ENCODE data around the gene TCL1A.
"Not testable (repeated sequence)": the region's sequence is repeated elsewhere in the genome, so short reads cannot be mapped to it uniquely, and the experiment has no call there.

TCL1A gene

GRCh38 chr14:95713596-95714371, at the start of gene TCL1A:
TCL1A (minus strand) TSS chr14:95714125; CDS start chr14:95714066, 59 bp downstream.
- no peak for ATAC-seq

GRCh38 chr14:95763032-95763431, 49.1 kb upstream of the TCL1A start:
- not testable (repeated sequence) for ATAC-seq

GRCh38 chr14:95761436-95761835, 47.5 kb upstream of the TCL1A start:
- ATAC-seq = no peak

GRCh38 chr14:95760596-95760995, 46.7 kb upstream of the TCL1A start:
- no peak for ATAC-seq

- no peak for ATAC-seq
These were observed 46.0 kb upstream of the TCL1A start for GRCh38 chr14:95759941-95760340.

- no peak for ATAC-seq
These were observed 44.4 kb upstream of the TCL1A start for GRCh38 chr14:95758331-95758730.

GRCh38 chr14:95756751-95757150, 42.8 kb upstream of the TCL1A start:
- no peak for ATAC-seq

- no peak for ATAC-seq
These were observed 42.2 kb upstream of the TCL1A start for GRCh38 chr14:95756127-95756526.

- no peak for ATAC-seq
These were observed 27.9 kb upstream of the TCL1A start for GRCh38 chr14:95741781-95742180.

GRCh38 chr14:95741038-95741490, 27.1 kb upstream of the TCL1A start:
- no peak for ATAC-seq

GRCh38 chr14:95739356-95739755, 25.4 kb upstream of the TCL1A start:
- ATAC-seq = no peak

- ATAC-seq = no peak
These were observed 19.3 kb upstream of the TCL1A start for GRCh38 chr14:95733212-95733611.

GRCh38 chr14:95730126-95730525, 16.2 kb upstream of the TCL1A start:
- no peak for ATAC-seq

- not testable (repeated sequence) for ATAC-seq
These were observed 15.6 kb upstream of the TCL1A start for GRCh38 chr14:95729402-95730028.

GRCh38 chr14:95727056-95727700, 13.3 kb upstream of the TCL1A start:
- no peak for ATAC-seq

- no peak for ATAC-seq
These were observed 11.9 kb upstream of the TCL1A start for GRCh38 chr14:95725685-95726336.

GRCh38 chr14:95722525-95723190, 8.7 kb upstream of the TCL1A start:
- ATAC-seq = no peak

GRCh38 chr14:95712398-95712797, 1.5 kb downstream of the TCL1A start:
- ATAC-seq = no peak

GRCh38 chr14:95711476-95712176, 2.3 kb downstream of the TCL1A start:
- no peak for ATAC-seq

- no peak for ATAC-seq
These were observed 3.8 kb downstream of the TCL1A start for GRCh38 chr14:95710106-95710505.

- ATAC-seq = no peak
These were observed 6.6 kb downstream of the TCL1A start for GRCh38 chr14:95707327-95707726.

- no peak for ATAC-seq
These were observed 8.4 kb downstream of the TCL1A start for GRCh38 chr14:95705518-95705917.

Measured in activated CD4-positive, CD25-positive, alpha-beta regulatory T cell treated with anti-CD3 and anti-CD28 coated beads, Interleukin-2, amount 50 U/mL, for 24 hours (primary cell).